AG09309 (cell line): ENCODE data around the gene TUFM.

ENCODE experiments used
- DNase-seq: peaks from one replicate; pipeline ENCODE4 v3.0.0-alpha.2; 2010; ENCODE audit warnings: low read depth
- H3K4me3 ChIP-seq: 2 replicates; pipeline ENCODE4 v1.5.1; 2011; ENCODE audit warnings: mild to moderate bottlenecking, low read depth, low read length, moderate library complexity; ENCODE audit not compliant: control insufficient read depth
- TF ChIP-seq, protein P1 (sequence below): IDR thresholded peaks from 2 replicates; pipeline ENCODE4 v1.5.1; 2011; ENCODE audit warnings: mild to moderate bottlenecking, low read depth, low read length, inconsistent platforms; ENCODE audit not compliant: insufficient read depth, control insufficient read depth; ENCODE audit errors: missing control alignments

TUFM gene

DNA sequence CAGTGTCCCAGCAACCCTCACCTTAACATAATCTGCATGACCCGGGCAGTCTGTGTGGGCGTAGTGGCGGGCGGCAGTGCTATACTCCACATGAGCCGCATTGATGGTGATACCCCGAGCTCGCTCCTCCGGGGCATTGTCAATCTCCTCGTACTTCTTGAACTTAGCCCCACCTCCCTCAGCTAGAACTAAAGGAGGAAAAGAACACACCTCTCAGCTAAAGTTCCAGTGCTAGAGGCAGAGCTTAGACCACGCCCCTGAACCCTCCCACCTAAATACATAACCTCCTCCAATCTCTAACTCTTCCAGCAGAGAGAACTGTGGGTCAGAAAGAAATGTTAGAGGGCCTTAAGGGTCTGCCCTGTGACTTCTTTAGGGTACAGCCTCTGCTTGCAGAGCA lies 855 bp downstream of the TUFM start:
- TF ChIP-seq, protein P1, sequence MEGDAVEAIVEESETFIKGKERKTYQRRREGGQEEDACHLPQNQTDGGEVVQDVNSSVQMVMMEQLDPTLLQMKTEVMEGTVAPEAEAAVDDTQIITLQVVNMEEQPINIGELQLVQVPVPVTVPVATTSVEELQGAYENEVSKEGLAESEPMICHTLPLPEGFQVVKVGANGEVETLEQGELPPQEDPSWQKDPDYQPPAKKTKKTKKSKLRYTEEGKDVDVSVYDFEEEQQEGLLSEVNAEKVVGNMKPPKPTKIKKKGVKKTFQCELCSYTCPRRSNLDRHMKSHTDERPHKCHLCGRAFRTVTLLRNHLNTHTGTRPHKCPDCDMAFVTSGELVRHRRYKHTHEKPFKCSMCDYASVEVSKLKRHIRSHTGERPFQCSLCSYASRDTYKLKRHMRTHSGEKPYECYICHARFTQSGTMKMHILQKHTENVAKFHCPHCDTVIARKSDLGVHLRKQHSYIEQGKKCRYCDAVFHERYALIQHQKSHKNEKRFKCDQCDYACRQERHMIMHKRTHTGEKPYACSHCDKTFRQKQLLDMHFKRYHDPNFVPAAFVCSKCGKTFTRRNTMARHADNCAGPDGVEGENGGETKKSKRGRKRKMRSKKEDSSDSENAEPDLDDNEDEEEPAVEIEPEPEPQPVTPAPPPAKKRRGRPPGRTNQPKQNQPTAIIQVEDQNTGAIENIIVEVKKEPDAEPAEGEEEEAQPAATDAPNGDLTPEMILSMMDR: no peak
- H3K4me3 ChIP-seq: peak overlapping the region; percentile 56
- DNase-seq: no peak

DNA sequence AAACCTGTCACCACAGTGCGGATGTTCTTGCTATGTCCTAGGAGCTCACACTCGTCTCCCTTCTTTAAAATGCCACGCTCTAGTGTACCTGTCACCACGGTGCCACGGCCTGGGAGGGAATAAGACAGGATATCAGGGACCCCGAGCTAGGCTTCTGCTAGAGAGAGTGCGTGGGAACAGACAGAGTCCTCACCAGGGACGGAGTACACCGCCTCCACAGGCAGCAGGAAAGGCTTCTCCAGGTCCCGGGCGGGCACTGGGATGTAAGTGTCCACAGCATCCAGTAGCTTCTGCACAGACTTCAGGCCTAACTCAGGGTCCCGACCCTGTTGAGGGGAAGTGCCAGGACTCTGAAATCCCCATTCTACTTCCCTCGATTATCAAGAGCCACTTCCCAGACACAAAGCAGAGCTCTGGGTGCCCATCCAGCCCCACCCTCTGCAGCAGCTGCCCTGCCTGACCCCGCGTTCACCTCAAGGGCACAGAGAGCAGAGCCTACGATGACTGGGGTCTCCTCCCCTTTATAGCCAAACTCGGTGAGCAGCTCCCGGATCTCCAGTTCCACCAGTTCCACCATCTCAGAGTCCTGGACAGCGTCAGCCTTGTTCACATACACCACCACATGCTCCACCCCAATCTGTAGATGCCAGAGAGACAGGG lies 1.8 kb downstream of the TUFM start:
- DNase-seq: no peak
- TF ChIP-seq, protein P1: no peak
- no peak overlapping the region for H3K4me3 ChIP-seq

DNA sequence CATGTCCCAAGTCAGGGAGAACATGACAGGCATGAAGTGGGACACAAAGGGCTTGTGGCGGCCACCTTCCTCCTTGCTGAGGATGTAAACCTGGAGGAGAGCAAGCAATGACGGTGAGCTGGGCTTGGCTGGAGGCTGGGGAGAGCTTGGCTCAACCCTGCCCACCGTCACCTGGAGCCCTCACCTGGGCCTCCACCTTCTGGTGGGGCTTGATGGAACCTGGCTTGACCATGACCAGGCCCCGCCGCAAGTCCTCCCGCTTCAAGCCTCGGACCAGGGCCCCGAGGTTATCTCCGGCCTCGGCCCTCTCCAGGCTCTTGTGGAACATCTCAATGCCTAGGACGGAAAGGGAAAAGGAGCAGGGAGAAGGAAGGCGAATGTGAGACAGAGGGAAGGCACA lies 2.4 kb downstream of the TUFM start:
- no peak overlapping the region for H3K4me3 ChIP-seq
- TF ChIP-seq, protein P1: no peak
- no peak for DNase-seq

DNA sequence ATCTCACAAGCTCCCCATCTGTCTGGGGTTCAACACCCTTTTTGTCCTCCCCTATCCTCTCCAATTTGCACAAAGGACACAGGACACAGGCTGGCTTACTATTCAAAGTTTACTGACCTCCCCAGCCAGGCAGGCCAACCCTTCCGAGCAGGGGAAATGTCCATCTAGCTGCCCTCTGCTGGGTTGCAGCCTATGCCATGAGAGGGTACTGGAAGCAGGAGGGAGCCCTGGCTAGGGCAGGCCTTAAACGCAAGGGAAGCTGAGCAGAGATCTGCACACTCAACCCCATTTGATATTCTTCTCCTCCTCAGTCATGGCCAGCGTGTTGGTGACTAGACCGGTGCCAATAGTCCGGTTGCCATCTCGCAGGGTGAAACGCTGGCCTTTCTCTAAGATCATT lies 3.5 kb downstream of the TUFM start:
- no peak for DNase-seq
- TF ChIP-seq, protein P1: no peak
- no peak overlapping the region for H3K4me3 ChIP-seq

DNA sequence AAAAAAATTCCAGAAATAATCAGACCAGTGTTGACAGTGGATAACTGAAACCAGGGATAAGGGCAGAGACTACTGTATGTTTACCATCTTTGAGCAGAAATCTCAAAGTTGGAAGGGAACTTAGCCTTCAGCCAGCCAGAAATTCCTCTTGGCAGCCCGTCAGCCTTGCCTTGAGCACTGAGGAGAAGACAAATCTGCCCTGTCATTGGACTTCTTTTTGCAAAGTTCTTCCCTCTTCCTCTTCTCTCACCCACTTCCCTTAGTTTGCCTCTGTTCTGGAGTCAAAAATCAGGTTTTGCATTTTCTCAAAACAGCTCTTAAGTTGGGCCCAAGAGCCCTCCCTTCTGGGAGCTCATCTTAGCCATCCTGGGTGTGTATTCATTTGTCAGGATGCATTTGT lies 6.2 kb downstream of the TUFM start:
- H3K4me3 ChIP-seq: no peak overlapping the region
- DNase-seq: no peak
- TF ChIP-seq, protein P1: no peak

DNA sequence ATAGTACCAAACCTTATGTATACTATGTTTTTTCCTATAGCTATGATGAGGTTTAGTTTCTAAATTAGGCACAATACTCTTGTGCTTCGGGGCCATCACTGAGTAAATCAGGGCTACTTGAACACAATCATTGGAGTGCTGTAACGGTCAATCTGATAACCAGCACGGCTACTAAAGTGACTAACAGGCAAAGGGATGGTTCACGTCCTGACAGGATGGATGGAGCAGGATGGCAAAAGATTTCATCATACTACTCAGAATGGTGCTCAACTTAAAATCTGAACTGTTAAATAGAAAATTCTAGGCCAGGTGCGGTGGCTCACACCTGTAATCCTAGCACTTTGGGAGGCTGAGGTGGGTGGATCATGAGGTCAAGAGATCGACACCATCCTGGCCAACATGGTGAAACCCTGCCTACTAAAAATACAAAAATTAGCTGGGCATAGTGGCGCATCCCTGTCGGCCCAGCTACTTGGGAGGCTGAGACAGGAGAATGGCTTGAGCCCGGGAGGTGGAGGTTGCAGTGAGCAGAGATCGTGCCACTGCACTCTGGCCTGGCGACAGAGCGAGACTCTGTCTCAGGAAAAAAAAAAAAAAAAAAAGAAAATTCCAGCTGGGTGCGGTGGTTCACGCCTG lies 7.0 kb downstream of the TUFM start:
- TF ChIP-seq, protein P1: no peak
- no peak overlapping the region for H3K4me3 ChIP-seq
- DNase-seq: no peak
